Upper lobe of left lung (tissue), 4 donors: Measurements from ENCODE around the gene CRNKL1.

Experiments used
- EP300 ChIP-seq, 4 donors: sonication (generic); formaldehyde crosslinking; IDR thresholded peaks; one replicate each; pipeline ENCODE4 v1.5.1; 2017; ENCODE audit warnings: antibody characterized with exemption in 4 of 4, control low read depth in 2 of 4
- POLR2A ChIP-seq, 4 donors: fragments of 450-650 bp; IDR thresholded peaks; one replicate each; pipeline ENCODE4 v1.5.1; 2016 to 2017; ENCODE audit warnings: antibody characterized with exemption in 4 of 4, mild to moderate bottlenecking in 2 of 4
- POLR2AphosphoS5 ChIP-seq, 2 donors: sonication (generic); formaldehyde crosslinking; IDR thresholded peaks; one replicate each; pipeline ENCODE4 v1.5.1; 2017; ENCODE audit warnings: antibody characterized with exemption in 2 of 2
- TF ChIP-seq, protein P1 (sequence below), 6 experiments: fragments of 450-650 bp in 4 of 6; fragments of 200-600 bp in 2 of 6; sonication (generic) in 2 of 6; IDR thresholded peaks; one replicate each; pipeline ENCODE4 v1.5.1; 2016 to 2019; ENCODE audit warnings: antibody characterized with exemption in 6 of 6

DNA sequence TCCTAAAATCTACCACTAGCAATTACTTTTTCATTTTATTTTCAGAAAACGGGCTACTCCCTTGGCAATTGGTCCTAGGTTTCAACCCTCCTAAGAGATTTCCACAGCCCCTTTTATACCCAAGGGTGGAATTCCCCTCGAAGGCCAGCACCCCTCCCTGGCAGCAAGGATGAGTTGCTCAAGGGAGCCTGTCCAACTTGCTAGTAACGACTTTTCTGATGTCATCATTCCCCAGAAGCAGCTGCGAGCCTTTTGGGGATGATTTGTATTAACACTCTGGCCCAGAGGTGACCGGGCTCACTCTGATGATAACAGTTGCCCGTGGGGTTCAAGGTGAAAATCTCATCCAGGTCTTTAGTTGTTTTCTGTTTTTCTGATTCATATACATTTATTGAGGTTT lies 65.8 kb downstream of the CRNKL1 start:
- TF ChIP-seq POLR2A (IDR thresholded peaks at IDR 0.05) (no peak), POLR2AphosphoS5 (IDR thresholded peaks at IDR 0.05) (no peak), EP300 (IDR thresholded peaks at IDR 0.05) (no peak)
- TF ChIP-seq, protein P1, sequence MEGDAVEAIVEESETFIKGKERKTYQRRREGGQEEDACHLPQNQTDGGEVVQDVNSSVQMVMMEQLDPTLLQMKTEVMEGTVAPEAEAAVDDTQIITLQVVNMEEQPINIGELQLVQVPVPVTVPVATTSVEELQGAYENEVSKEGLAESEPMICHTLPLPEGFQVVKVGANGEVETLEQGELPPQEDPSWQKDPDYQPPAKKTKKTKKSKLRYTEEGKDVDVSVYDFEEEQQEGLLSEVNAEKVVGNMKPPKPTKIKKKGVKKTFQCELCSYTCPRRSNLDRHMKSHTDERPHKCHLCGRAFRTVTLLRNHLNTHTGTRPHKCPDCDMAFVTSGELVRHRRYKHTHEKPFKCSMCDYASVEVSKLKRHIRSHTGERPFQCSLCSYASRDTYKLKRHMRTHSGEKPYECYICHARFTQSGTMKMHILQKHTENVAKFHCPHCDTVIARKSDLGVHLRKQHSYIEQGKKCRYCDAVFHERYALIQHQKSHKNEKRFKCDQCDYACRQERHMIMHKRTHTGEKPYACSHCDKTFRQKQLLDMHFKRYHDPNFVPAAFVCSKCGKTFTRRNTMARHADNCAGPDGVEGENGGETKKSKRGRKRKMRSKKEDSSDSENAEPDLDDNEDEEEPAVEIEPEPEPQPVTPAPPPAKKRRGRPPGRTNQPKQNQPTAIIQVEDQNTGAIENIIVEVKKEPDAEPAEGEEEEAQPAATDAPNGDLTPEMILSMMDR (IDR thresholded peaks at IDR 0.05): no peak
